ENCODE results near the gene RFTN2.
"Not testable (repeated sequence)": the region's sequence is repeated elsewhere in the genome, so short reads cannot be mapped to it uniquely, and the experiment has no call there.

Gene RFTN2

DNA sequence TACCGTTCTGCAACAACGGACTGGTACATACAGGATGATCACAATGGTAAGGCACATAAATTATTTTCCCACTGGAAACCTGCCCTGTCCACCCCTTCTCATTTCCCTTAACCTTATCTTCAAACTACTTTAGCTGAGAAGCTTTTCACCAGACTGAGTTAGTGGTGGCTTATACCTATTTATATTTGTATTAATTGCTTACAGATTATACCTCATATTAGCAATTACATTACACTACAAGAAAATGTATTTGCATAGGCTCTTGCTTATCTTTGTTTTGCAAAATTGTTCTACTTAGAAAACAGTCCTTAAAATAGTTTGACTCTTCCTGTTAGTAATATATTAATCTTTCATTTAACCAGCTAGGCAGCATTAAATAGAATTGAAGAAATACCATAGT is 124.1 kb downstream of the RFTN2 start:
- DNase-seq (ENCODE audit: low read depth in 2 of 3, low spot score in 2 of 3): not testable (repeated sequence)

DNA sequence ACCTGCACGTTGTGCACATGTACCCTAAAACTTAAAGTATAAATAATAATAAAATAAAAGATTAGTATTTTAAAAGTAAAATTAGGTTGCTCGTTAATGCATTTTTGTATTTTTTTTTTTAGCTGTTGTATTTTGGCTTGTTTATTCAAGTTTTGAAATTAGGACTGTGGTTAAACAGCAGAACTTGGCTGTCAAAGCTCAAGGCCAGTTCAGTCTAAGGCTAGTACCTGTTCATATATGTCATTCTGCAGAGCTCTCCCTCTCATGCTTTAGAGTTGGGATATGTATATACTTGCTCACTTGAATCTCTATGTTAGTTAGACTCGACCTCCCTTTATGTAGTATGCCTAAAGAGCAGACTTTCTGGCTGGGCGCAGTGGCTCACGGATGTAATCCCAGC is 126.8 kb downstream of the RFTN2 start:
- no peak for DNase-seq (ENCODE audit: low read depth in 2 of 3, low spot score in 2 of 3)

DNA sequence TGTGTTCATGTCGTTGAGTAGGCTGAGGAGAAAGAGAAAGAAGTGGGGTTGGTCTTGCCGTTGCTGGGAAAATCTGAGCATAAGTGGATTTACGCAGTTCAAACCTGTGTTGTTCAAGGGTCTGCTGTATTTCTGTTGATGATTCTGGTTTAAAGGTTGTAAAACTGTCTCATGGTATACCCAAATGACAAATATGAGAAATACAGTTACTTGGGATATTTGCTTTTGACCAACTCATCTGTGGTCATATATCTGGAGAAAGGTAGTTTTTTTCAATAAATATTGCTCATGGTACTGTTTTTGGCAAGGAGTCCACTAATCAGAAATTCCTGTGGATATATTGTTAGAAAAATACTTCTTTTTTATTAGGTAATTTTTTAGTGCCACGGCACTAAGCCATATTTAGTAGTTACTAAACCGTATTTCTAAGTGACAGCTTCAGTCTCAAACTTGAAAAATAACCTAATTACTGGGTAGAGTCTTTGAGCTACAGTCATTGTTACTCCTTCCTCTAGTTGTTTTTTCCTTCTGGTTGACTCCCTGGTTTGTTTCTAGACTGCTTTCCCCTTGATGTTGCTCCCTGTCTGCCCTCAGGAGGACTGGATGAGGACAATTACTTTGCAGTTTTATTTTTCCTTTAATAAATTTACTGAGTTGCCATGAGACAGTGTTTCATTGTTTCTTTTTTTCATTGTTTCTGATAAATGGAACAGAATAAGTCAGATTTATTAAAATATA is 128.1 kb downstream of the RFTN2 start:
- no peak for DNase-seq (ENCODE audit: low read depth in 2 of 3, low spot score in 2 of 3)

DNA sequence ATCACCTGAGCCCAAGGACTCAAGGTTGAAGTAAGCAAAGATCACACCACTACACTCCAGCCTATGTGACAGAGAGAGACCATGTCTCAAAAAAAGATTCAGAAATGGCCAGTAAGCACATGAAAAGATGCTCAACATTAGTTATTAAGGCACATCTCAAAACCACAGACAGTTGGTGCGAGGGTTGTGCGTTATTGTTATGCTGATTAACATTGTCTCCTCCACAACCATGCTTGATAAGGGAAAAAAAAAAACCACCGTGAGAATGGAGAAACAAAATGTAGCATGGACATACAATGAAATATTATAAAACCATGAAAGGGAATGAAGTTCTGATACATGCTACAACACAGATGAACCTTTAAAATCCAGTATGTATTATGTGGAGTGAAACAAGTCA is 132.2 kb downstream of the RFTN2 start:
- DNase-seq (ENCODE audit: low read depth in 2 of 3, low spot score in 2 of 3): no peak

DNA sequence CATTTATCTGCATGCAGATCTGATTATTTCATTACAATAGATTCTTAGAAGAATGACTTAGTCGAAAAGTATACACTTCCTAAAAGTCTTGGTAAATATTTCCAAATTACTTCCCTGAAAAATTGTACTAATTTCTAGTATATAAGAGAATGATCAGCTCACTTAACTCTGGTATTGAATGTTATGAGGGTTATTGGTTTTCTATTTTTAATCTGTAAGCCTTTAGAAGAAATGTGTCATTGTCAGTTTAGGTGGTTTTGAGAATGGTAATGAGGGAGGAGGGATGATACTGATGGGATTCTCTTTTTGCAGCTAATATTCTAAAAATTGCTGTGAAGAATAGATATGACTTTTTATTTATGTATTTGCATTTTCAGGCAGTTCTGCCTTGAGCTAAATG is 135.7 kb downstream of the RFTN2 start:
- no peak for DNase-seq (ENCODE audit: low read depth in 2 of 3, low spot score in 2 of 3)

DNA sequence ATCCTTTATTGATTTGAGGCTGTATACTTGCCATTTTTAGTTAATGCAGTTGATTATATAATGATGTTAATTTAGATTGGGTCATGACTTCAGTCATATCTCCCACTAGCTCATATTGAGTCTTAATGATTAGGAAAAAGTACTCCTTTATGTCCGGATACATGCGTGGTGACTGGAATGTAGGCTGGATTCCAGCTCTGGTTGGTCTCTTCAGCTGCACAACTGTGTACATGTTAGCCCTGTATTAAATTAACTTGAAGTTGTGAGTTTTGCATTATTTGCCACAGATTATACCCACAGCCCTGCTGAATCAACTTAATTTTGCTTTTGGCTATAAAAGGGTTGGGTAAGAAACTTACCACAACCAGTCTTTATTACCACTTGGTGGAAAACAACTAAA is 137.0 kb downstream of the RFTN2 start:
- no peak for DNase-seq (ENCODE audit: low read depth in 2 of 3, low spot score in 2 of 3)

Data from activated CD8-positive, alpha-beta memory T cell treated with anti-CD3 and anti-CD28 coated beads for 48 hours (primary cell).